K562 (cell line): ENCODE data around the gene GDF15. TPM values are rescaled to one million over a fixed set of nuclear protein-coding genes. Genes with fewer than 3 reads are reported as not detected.
A peak's percentile ranks its signal among the peaks of the same experiment; 100 is the strongest.

ENCODE experiments used
- ATAC-seq: fragments of 200-7000 bp; cut with Tn5 transposase; 3 replicates; pipeline ENCODE4 v1.9.1; 2020; ENCODE audit warnings: moderate library complexity
- BruUV-seq: library from RNA; stranded (reverse); fragments of 400-500 nt; replicated peaks from 2 replicates; lab custom pipeline; 2021; lab: Mats Ljungman, UMichigan
- CTCF ChIA-PET: fragments of 300-600 bp; formaldehyde crosslinking; extraction: SDS; loops from one replicate; lab custom pipeline; 2021; ENCODE audit warnings: low intra/inter-chr PET ratio; lab: Yijun Ruan, JAX
- POLR2A ChIA-PET: fragments of 300-600, 350-650 bp; sonication (Branson Sonifier 250); formaldehyde crosslinking; extraction: SDS; loops from one replicate; lab custom pipeline; 2021; ENCODE audit warnings: antibody characterized with exemption, inconsistent platforms; lab: Yijun Ruan, JAX
- DNase-seq, 4 experiments: peaks; one replicate each; pipeline versions ENCODE4 v3.0.0 to v3.0.0-alpha.2; 2011 to 2018; ENCODE audit warnings: low spot score in 3 of 4, mixed read lengths in 3 of 4; ENCODE audit errors: extremely low read depth in 1 of 4
- FAIRE-seq: peaks from 2 replicates; lab custom pipeline; 2011; peaks lifted over from hg19 to GRCh38; lab: Jason Lieb, UNC
- H2AFZ ChIP-seq: 2 replicates; pipeline ENCODE4 v1.6.0; 2011; ENCODE audit warnings: low read depth, low read length, control low read depth, inconsistent platforms
- H3K27ac ChIP-seq: fragments of 200-600 bp; 3 replicates; pipeline ENCODE4 v1.8.0; 2011; ENCODE audit warnings: low read depth, mild to moderate bottlenecking, control low read depth, inconsistent platforms, low read length, moderate library complexity, mixed read lengths; ENCODE audit errors: extremely low read depth
- H3K27me3 ChIP-seq, 2 experiments: fragments of 300-600 bp in 1 of 2; 2 replicates in 1 of 2; 3 replicates in 1 of 2; pipeline versions ENCODE4 v1.6.0 to v1.8.0; 2011; ENCODE audit warnings: inconsistent platforms in 2 of 2, low read length in 2 of 2, mild to moderate bottlenecking in 1 of 2, mixed read lengths in 1 of 2, moderate library complexity in 1 of 2; ENCODE audit not compliant: control insufficient read depth in 2 of 2, insufficient read depth in 2 of 2
- H3K36me3 ChIP-seq: fragments of 300-600 bp; 3 replicates; pipeline ENCODE4 v1.8.0; 2011; ENCODE audit warnings: mild to moderate bottlenecking, low read length, inconsistent platforms; ENCODE audit not compliant: control insufficient read depth, insufficient read depth
- H3K4me1 ChIP-seq, 2 experiments: fragments of 200-600 bp in 1 of 2; replicated peaks in 1 of 2; 2 replicates in 1 of 2; 3 replicates in 1 of 2; pipeline versions ENCODE4 v1.5.1 to v1.8.0; 2011; ENCODE audit warnings: inconsistent platforms in 2 of 2, low read length in 2 of 2, mild to moderate bottlenecking in 1 of 2, mixed read lengths in 1 of 2, moderate library complexity in 1 of 2; ENCODE audit not compliant: control insufficient read depth in 2 of 2, insufficient read depth in 2 of 2
- H3K4me2 ChIP-seq: 2 replicates; pipeline ENCODE4 v1.6.1; 2011; ENCODE audit warnings: low read length, control low read depth, inconsistent platforms, mixed read lengths; ENCODE audit not compliant: insufficient read depth
- H3K4me3 ChIP-seq: fragments of 200-600 bp; sonication (generic), shearing (Covaris generic); 2 replicates; pipeline ENCODE4 v1.5.1; 2016; ENCODE audit warnings: control low read depth, inconsistent platforms
- H3K79me2 ChIP-seq: fragments of 200-600 bp; 3 replicates; pipeline ENCODE4 v1.8.0; 2011; ENCODE audit warnings: low read length, inconsistent platforms; ENCODE audit not compliant: control insufficient read depth, insufficient read depth
- H3K9ac ChIP-seq, 2 experiments: 2 replicates each; pipeline versions ENCODE4 v1.6.0 to v1.6.1; 2011; ENCODE audit warnings: low read depth in 2 of 2, low read length in 2 of 2, control low read depth in 1 of 2, inconsistent platforms in 1 of 2, mild to moderate bottlenecking in 1 of 2, mixed read lengths in 1 of 2; ENCODE audit not compliant: insufficient read depth in 1 of 2
- H3K9me1 ChIP-seq: one replicate; pipeline ENCODE4 v1.6.0; 2011; ENCODE audit warnings: inconsistent platforms, mild to moderate bottlenecking, low read length, moderate library complexity; ENCODE audit not compliant: control insufficient read depth, insufficient read depth
- H3K9me3 ChIP-seq: replicated peaks from 2 replicates; pipeline ENCODE4 v1.5.1; 2011; ENCODE audit warnings: low read depth, low read length, inconsistent platforms; ENCODE audit not compliant: control insufficient read depth, insufficient read depth
- H4K20me1 ChIP-seq: replicated peaks from 2 replicates; pipeline ENCODE4 v1.6.1; 2011; ENCODE audit warnings: low read length, inconsistent platforms, mixed read lengths; ENCODE audit not compliant: control insufficient read depth, insufficient read depth
- FOXJ3 ChIP-seq: sonication (generic); formaldehyde crosslinking; IDR thresholded peaks from 2 replicates; pipeline ENCODE4 v1.4.0; 2020; ENCODE audit warnings: mild to moderate bottlenecking, missing genetic modification reagents
- GABPB1 ChIP-seq: sonication (generic); formaldehyde crosslinking; IDR thresholded peaks from 2 replicates; pipeline ENCODE4 v1.8.0; 2022; ENCODE audit warnings: mild to moderate bottlenecking, missing genetic modification reagents
- HDAC1 ChIP-seq, 2 experiments: fragments of 450-650 bp; IDR thresholded peaks; 2 replicates each; pipeline ENCODE4 v1.6.1; 2016 to 2017; ENCODE audit warnings: inconsistent platforms in 1 of 2, mild to moderate bottlenecking in 1 of 2, moderate library complexity in 1 of 2
- HMG20B ChIP-seq: fragments of 250-450 bp; sonication (Bioruptor Pico); IDR thresholded peaks from 2 replicates; pipeline ENCODE4 v1.5.0; 2021; ENCODE audit warnings: mild to moderate bottlenecking
- KHSRP ChIP-seq: fragments of 450-650 bp; IDR thresholded peaks from 2 replicates; pipeline ENCODE4 v1.6.1; 2017
- MAZ ChIP-seq, 2 experiments: fragments of 450-650 bp in 1 of 2; sonication (generic) in 1 of 2; formaldehyde crosslinking; IDR thresholded peaks in 1 of 2; conservative IDR thresholded peaks in 1 of 2; 2 replicates each; pipeline versions ENCODE4 v1.4.0 to v1.5.0; 2020; ENCODE audit warnings: mild to moderate bottlenecking in 1 of 2, missing genetic modification reagents in 1 of 2
- POLR2A ChIP-seq: fragments of 450-650 bp; conservative IDR thresholded peaks from 2 replicates; pipeline ENCODE4 v1.6.1; 2016
- RAD21 ChIP-seq, 2 experiments: fragments of 250-450 bp in 1 of 2; fragments of 450-650 bp in 1 of 2; sonication (Bioruptor Pico) in 1 of 2; formaldehyde crosslinking in 1 of 2; IDR thresholded peaks in 1 of 2; conservative IDR thresholded peaks in 1 of 2; 2 replicates each; pipeline versions ENCODE4 v1.4.0 to v1.8.0; 2020 to 2022; ENCODE audit warnings: mild to moderate bottlenecking in 2 of 2, moderate library complexity in 1 of 2
- RCOR1 ChIP-seq, 2 experiments: IDR thresholded peaks; 2 replicates each; pipeline ENCODE4 v1.6.1; 2012; ENCODE audit warnings: low read depth in 2 of 2, low read length in 2 of 2, borderline replicate concordance in 1 of 2, improper control_type of control experiment in 1 of 2
- TEAD2 ChIP-seq: fragments of 450-650 bp; IDR thresholded peaks from 2 replicates; pipeline ENCODE4 v1.6.1; 2016; ENCODE audit warnings: missing genetic modification characterization, control low read depth, missing compliant biosample characterization
- ZEB2 ChIP-seq: fragments of 450-650 bp; IDR thresholded peaks from 2 replicates; pipeline ENCODE4 v1.6.1; 2016
- WGBS: fragments of 100-300 bp; shearing (Covaris generic); methylation state at CpG from one replicate; pipeline ENCODE4 v1.1.6; 2016; ENCODE audit warnings: low coverage, mixed read lengths; ENCODE audit not compliant: insufficient coverage; ENCODE audit errors: missing lambda C conversion rate; 5-methylcytosine and 5-hydroxymethylcytosine counted together
- in situ Hi-C: fragments of 300-500 bp; cut with MboI; formaldehyde crosslinking; loops from 4 replicates; pipeline ENCODE4 v1.15.0; 2018; ENCODE audit warnings: inconsistent platforms, mixed read lengths
- intact Hi-C: fragments of 100-400 bp; cut with micrococcal nuclease; formaldehyde crosslinking; loops from 2 replicates; pipeline ENCODE4 v1.14.2; 2022
- polyA plus RNA-seq, 8 experiments: library from polyadenylated mRNA; depleted of rRNA in 4 of 8; stranded (reverse) in 5 of 8; unstranded in 3 of 8; fragments of >200 nt; fragmentation: Nextera tagmentation in 2 of 8; fragmentation: Illumina TruSeq in 1 of 8; extraction: Ambion mirVana in 2 of 8; extraction: Trizol in 1 of 8; gene quantifications; 2 replicates each; pipeline versions ENCODE4 v1.2.1 to v1.2.3, GENCODE V29; 2011 to 2014; ENCODE audit warnings: inconsistent platforms in 1 of 8, missing spikeins in 1 of 8
- total RNA-seq, 7 experiments: library from RNA; depleted of rRNA in 6 of 7; stranded (reverse); fragments of >200 nt in 6 of 7; fragmentation: Illumina TruSeq in 2 of 7; extraction: Trizol in 2 of 7; gene quantifications; 2 replicates each; pipeline versions ENCODE4 v1.2.1 to v1.2.3, GENCODE V29; 2011 to 2021; ENCODE audit warnings: low replicate concordance in 1 of 7
- TF ChIP-seq, protein P1 (sequence below): fragments of 250-450 bp; sonication (Bioruptor Pico); IDR thresholded peaks from 2 replicates; pipeline ENCODE4 v1.4.0; 2020; ENCODE audit warnings: mild to moderate bottlenecking, moderate library complexity, borderline replicate concordance
- TF ChIP-seq, protein P2 (sequence below): sonication (generic); formaldehyde crosslinking; IDR thresholded peaks from 2 replicates; pipeline ENCODE4 v1.8.1; 2023; ENCODE audit warnings: mild to moderate bottlenecking, missing genetic modification reagents

The GDF15 gene
- total and polyA plus RNA-seq, 9 of the 15 experiments (the other 6 are each of a cell fraction or from before 2014, with no cell fraction given), result 2.3 to 82.4 (median 12.5) TPM

DNA sequence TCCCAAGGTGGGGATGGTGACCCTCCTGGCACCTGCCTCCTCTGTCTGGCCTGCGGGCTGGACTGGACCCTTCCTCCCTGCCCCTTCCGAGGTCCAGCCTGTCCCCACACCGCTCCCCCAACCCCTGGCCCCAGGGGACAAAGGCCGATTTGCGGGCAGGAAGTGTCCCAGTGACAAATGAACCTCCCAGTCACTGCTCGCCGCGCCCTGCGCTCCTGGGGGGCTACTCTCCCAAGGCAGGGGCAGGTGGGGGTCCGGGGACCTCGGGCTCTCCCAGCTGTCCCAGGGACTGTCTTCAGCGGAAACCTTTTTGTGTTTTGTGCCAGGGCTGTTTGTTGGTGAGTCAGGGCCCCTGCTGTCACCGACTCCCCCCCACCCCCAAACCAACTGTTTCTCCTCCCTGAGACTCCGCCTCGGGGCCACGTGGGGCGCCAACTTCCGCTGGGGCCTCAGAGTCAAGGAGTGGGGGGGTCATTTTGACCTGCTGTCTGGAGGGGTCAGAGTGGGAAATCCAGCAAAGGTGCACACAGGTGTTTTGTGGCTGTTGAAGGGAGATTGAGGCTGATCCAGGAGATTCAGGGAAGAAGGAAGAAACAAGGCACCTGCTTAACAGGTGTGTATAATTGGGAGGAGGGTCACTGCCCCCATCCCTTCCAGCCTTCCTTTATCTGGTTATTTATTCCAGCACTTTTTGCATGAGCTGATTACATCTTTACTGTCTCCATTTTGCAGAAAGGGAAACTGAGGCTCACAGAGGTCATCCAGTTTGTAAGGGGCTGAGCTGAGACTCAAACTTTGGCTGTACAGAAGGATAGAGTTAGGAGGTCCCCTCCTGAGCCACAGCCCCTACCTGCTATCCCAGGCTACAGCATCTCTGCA is 44.7 kb upstream of the GDF15 start:
- BruUV-seq, result TSS peak; percentile 59
- TF ChIP-seq, protein P1, sequence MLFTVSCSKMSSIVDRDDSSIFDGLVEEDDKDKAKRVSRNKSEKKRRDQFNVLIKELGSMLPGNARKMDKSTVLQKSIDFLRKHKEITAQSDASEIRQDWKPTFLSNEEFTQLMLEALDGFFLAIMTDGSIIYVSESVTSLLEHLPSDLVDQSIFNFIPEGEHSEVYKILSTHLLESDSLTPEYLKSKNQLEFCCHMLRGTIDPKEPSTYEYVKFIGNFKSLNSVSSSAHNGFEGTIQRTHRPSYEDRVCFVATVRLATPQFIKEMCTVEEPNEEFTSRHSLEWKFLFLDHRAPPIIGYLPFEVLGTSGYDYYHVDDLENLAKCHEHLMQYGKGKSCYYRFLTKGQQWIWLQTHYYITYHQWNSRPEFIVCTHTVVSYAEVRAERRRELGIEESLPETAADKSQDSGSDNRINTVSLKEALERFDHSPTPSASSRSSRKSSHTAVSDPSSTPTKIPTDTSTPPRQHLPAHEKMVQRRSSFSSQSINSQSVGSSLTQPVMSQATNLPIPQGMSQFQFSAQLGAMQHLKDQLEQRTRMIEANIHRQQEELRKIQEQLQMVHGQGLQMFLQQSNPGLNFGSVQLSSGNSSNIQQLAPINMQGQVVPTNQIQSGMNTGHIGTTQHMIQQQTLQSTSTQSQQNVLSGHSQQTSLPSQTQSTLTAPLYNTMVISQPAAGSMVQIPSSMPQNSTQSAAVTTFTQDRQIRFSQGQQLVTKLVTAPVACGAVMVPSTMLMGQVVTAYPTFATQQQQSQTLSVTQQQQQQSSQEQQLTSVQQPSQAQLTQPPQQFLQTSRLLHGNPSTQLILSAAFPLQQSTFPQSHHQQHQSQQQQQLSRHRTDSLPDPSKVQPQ (CRISPR knock-in tag), result no peak
- TF ChIP-seq KHSRP (no peak), MAZ (CRISPR knock-in tag; conservative IDR thresholded peaks at IDR 0.05 in 1 of 2, IDR thresholded peaks at IDR 0.05 in 1 of 2) (peak; percentile 33 to 80), FOXJ3 (CRISPR knock-in tag) (no peak), TEAD2 (tag) (no peak), RAD21 (CRISPR knock-in tag; conservative IDR thresholded peaks at IDR 0.05 in 1 of 2, IDR thresholded peaks at IDR 0.05 in 1 of 2) (peak in 1 of 2 experiments; percentile 12; a peak in 1 of 4 replicates), HDAC1 (IDR thresholded peaks at IDR 0.05) (peak in 1 of 2 experiments; percentile 85; a peak in 2 of 4 replicates), ZEB2 (peak; percentile 79), HMG20B (CRISPR knock-in tag) (no peak), POLR2A (peak; percentile 74), GABPB1 (CRISPR knock-in tag) (peak; percentile 75), RCOR1 (IDR thresholded peaks at IDR 0.05; ENCODE audit: borderline replicate concordance in 1 of 2, low read depth in 2 of 2, low read length in 2 of 2) (no peak)
- TF ChIP-seq, protein P2, sequence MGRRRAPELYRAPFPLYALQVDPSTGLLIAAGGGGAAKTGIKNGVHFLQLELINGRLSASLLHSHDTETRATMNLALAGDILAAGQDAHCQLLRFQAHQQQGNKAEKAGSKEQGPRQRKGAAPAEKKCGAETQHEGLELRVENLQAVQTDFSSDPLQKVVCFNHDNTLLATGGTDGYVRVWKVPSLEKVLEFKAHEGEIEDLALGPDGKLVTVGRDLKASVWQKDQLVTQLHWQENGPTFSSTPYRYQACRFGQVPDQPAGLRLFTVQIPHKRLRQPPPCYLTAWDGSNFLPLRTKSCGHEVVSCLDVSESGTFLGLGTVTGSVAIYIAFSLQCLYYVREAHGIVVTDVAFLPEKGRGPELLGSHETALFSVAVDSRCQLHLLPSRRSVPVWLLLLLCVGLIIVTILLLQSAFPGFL, result no peak

More for the DNA sequence above, 44.7 kb upstream of the GDF15 start:
- H3K9ac ChIP-seq, result peak overlapping the region; percentile 83 to 91
- H3K9me3 ChIP-seq, result no peaks in the 10 kb centered on the region
- peak overlapping the region; percentile 97 for H3K4me3 ChIP-seq
- H3K36me3 ChIP-seq, result peaks cover 37% of the 10 kb centered on the region
- no peaks in the 10 kb centered on the region for H3K27me3 ChIP-seq
- no peaks in the 10 kb centered on the region for H3K9me1 ChIP-seq
- peaks cover 29% of the 10 kb centered on the region for H3K79me2 ChIP-seq
- ATAC-seq (peak; percentile 89), FAIRE-seq (peak; percentile 71), DNase-seq (peak; percentile 80 to 91 (median 86))
- WGBS, result 0% methylated on average over 14 of the region's 18 CpGs
- in situ Hi-C loops, result loop anchor here (5.0 kb wide), 1 partner anchor 66 kb away; no protein-coding TSS in a partner anchor
- peak overlapping the region; percentile 84 for H2AFZ ChIP-seq
- peak overlapping the region; percentile 92 for H3K27ac ChIP-seq
- ChIA-PET CTCF (interaction anchor here (0.6 to 0.8 kb wide), 3 partner anchors 19 to 282 kb away, joined by 3 to 4 read pairs (median 3); partner anchors contain the start of gene LSM4), POLR2A (interaction anchor here (1.5 to 7.9 kb wide), 6 partner anchors 18 to 61 kb away, joined by 3 to 106 read pairs (median 10); partner anchors contain the start of genes GDF15 and JUND)
- peaks cover 9 to 36% of the 10 kb centered on the region in 2 experiments; a peak in 4 of 5 replicates for H3K4me1 ChIP-seq
- intact Hi-C loops, result loop anchor here (2.0 kb wide), 1 partner anchor 68 kb away; no protein-coding TSS in a partner anchor
- peak overlapping the region; percentile 93 for H3K4me2 ChIP-seq
- H4K20me1 ChIP-seq, result no peaks in the 10 kb centered on the region
